CD4-positive, alpha-beta T cell treated with Interleukin-15 for 4 hours (primary cell): ENCODE results near the gene ATAD1.
A peak's percentile ranks its signal among the peaks of the same experiment; 100 is the strongest.
"Not testable (repeated sequence)": the region's sequence is repeated elsewhere in the genome, so short reads cannot be mapped to it uniquely, and the experiment has no call there.

Experiments
- DNase-seq: peaks from one replicate; pipeline ENCODE4 v3.0.0-alpha.2; 2020; ENCODE audit warnings: low spot score

ATAD1 gene, protein sequence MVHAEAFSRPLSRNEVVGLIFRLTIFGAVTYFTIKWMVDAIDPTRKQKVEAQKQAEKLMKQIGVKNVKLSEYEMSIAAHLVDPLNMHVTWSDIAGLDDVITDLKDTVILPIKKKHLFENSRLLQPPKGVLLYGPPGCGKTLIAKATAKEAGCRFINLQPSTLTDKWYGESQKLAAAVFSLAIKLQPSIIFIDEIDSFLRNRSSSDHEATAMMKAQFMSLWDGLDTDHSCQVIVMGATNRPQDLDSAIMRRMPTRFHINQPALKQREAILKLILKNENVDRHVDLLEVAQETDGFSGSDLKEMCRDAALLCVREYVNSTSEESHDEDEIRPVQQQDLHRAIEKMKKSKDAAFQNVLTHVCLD

DNA sequence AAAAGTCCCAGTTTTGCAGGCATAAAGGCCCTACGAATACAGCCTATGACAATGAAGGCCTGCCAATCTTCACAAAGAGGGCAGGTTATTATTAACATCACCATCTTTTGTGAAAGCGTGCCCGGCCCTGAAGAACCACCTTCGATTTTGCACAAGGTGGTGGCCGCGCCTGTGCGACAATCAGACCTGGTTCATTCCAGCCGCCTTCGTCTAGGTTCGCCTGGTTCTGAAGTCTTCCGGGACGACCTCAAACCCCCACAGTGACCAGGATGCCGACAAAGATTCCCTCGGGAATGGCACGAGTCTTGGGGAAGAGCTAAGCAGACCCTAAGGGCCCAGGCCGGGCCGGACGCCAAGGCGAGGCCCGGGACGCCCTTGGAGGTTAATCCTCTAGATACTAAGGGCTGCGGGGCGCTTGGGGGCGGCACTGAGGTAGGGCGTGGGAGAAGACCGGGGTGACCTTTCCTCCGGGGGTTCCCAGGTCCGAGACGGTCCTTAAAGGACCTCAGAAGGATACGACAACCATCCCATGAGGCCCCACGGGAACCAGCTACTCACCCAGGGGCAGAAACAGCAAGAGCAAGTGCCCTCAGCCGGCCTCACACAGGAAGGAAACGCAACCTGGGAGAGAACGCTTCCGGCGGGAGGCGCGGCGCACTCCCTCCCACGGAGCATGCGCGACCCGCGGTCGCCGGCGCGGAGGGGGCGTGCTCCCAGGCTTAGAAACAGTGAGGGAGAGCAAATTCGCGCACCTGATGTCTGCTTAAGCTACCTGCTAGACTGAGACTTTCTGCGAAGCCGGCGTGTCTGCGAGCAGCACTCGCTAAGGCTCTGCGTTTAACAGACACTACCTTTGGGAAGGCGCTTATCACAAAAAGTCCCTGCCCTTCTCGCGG lies at the start of gene ATAD1:
TSS of gene ATAD1 (minus strand) at position 618 of the 896 bp plus-strand sequence. CDS start 3,627 bp downstream, outside the sequence.
- peak; percentile 88 for DNase-seq

DNA sequence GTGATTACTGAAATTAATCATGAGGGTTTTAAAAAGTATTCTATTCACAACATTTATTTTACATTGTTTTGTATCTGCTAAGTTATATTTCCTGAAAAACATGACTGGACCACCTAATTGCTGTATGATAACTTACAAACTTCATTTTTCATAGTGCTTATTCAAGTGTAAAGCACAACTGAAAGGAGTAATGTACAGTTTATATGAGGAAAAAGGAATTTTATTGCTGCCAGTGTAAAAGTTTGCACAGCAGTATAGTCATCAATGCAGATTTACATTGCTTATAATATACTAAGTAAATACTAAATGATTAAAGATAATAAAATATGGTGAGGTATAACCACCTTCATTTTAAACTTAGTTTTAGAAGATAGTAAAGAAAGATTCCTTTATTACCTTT lies 49.4 kb upstream of the ATAD1 start:
- DNase-seq = no peak

DNA sequence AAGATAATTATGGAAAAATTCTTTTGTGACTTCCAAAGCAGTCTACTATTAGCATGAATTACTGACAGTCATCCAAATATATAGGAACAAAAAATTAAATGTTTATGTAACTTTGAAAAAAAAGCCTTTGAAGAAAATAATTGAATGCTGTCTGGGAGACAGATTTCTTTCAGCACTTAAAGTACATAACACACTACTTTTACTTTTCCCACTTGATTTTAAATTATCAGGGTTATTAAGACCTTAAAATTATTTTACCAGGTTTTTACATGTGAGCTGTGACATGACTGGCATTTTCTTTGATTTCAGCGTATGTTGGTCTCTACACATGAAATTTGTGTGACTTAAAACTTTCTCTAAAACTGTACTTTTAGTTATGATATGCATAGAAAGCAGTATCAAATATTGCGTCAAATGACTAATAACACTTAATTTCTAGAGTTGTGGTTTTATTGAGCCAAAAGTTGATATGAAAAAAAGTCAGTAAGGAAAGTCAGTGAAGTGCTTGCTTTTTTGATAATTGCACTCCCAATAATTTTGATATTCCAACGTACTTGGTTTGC lies 48.5 kb upstream of the ATAD1 start:
- DNase-seq = no peak

DNA sequence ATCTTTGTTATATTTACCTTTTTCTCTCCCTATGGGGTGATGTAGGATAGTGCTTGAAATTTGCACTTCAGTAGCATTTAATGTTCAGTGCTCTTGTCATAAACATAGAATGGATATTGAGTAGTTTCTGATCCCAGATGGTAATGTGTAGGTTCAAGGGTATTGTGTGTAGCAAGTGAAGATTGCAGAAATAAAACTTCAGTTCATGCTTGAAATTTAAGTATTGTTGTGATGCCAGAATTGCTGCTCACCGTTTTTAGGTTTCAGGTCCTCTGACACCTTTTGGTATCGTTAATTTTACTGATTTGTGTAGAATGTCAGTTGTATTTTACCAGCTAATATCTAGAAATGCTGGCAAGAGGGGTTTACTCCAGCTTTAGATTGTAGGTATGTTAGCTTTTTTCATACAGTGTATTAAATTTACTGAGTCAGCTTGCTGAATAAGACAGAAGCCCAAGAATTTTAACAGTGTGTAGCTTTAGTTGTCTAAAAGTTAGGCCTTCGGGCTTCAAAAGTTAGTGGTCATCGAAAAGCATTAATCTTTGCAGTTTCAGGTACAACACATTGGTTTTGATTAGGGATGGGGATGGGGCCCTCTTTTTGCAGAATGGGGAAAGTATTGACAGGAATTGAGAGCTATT lies 47.3 kb upstream of the ATAD1 start:
- no peak for DNase-seq

DNA sequence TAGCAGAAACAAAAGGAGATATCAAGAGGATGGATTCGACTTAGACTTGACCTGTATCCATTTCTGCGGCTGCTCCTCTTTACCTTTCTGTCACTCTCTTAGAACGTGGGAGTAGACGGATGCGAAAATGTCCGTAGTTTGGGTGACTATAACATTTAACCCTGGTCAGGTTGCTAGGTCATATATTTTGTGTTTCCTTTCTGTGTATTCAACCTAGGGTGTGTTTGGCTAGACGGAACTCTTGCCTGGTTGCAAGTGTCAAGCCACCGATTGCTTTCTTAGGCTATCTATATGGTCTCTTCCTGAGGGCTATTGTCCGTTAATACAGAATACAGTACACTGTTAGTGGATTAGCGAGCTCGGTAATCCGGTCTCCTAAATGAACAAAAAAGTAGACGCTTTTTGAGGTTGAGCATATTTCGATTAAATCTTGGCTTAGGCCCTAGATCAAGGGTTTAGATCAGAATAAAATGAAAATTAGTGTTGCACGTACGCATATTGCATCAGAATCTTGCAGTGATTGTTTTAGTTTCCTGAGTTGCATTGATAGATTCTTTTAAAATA lies 46.6 kb upstream of the ATAD1 start:
- DNase-seq = no peak

DNA sequence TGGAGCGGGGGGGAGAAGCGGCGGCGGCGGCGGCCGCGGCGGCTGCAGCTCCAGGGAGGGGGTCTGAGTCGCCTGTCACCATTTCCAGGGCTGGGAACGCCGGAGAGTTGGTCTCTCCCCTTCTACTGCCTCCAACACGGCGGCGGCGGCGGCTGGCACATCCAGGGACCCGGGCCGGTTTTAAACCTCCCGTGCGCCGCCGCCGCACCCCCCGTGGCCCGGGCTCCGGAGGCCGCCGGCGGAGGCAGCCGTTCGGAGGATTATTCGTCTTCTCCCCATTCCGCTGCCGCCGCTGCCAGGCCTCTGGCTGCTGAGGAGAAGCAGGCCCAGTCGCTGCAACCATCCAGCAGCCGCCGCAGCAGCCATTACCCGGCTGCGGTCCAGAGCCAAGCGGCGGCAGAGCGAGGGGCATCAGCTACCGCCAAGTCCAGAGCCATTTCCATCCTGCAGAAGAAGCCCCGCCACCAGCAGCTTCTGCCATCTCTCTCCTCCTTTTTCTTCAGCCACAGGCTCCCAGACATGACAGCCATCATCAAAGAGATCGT lies 46.0 kb upstream of the ATAD1 start:
- DNase-seq = not testable (repeated sequence)

DNA sequence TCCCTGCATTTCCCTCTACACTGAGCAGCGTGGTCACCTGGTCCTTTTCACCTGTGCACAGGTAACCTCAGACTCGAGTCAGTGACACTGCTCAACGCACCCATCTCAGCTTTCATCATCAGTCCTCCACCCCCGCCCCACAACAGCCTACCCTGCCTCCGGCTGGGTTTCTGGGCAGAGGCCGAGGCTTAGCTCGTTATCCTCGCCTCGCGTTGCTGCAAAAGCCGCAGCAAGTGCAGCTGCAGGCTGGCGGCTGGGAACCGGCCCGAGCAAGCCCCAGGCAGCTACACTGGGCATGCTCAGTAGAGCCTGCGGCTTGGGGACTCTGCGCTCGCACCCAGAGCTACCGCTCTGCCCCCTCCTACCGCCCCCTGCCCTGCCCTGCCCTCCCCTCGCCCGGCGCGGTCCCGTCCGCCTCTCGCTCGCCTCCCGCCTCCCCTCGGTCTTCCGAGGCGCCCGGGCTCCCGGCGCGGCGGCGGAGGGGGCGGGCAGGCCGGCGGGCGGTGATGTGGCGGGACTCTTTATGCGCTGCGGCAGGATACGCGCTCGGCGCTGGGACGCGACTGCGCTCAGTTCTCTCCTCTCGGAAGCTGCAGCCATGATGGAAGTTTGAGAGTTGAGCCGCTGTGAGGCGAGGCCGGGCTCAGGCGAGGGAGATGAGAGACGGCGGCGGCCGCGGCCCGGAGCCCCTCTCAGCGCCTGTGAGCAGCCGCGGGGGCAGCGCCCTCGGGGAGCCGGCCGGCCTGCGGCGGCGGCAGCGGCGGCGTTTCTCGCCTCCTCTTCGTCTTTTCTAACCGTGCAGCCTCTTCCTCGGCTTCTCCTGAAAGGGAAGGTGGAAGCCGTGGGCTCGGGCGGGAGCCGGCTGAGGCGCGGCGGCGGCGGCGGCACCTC lies 45.3 kb upstream of the ATAD1 start, which contains the start of the genes KLLN and PTEN:
TSS of gene KLLN (minus strand) at position 481 of the 891 bp plus-strand sequence. CDS start 1,046 bp downstream, outside the sequence.
TSS of gene PTEN (plus strand) at position 573 of the 891 bp plus-strand sequence. CDS start 845 bp downstream, outside the sequence.
- DNase-seq = peak; percentile 82

DNA sequence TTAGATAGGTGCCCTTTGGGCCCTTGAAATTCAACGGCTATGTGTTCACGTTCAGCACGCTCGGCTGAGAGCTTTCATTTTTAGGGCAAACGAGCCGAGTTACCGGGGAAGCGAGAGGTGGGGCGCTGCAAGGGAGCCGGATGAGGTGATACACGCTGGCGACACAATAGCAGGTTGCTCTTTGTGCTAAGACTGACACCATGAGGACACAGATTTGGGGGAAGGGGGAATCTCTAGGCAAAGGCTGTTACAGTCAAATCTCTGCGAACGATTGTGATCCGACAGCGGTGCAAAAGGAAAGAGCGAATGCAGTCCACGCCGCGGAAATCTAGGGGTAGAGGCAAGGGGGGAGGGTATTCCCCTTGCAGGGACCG lies 44.6 kb upstream of the ATAD1 start:
- peak; percentile 75 for DNase-seq

DNA sequence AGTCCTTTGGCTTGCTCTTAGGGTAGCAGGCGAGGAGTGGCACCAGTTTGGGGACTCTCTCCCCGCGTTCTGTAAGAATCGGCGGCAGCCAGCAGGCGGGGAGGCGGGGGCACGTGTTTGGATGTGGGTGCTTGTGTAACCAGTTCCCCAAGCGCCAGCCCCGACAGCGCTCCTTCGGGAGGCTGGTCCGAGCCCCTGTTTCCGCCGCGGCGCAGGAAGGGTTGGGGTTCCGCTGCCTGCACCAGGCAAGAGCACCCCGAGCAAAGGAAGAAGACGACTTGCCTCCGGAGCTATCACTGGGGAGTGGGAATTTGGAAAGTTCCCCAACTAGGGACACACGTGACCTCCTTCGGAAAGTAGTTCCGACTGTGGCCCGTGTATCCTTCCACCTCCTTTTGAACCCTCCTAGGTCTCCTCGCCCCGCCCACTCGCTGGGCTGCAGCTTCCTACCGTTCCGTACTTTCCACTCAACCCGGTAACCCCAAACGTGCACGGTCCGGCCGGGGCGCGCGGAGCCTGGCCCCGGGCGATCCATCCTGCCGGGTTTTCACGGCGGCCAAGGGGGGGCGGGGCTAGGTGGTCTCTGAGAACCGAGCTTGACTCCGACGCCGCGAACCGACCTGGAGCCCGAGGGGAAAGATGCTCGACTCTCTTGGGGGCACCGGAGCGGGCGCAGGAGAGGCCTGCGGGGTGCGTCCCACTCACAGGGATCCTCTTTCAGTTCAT lies 44.1 kb upstream of the ATAD1 start:
- peak; percentile 96 for DNase-seq

DNA sequence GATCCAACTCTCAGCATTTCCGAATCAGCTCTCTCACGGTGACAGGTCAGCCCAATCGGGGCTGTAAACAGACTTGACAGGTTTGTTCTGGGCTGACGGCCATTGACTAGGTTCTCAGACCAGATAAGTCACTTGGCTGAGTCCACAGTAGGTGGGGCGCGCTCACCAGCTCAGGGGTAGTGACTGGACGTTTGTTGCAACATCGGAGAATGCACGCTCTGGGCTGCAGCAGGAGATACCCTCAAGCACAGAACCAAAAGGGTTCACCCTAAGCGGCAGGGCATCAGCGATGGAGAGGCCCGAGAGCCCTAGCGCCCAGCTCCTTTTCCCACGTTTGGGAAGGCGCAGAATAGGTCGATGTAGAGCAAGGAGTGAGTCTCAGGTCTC lies 43.5 kb upstream of the ATAD1 start:
- DNase-seq = no peak

DNA sequence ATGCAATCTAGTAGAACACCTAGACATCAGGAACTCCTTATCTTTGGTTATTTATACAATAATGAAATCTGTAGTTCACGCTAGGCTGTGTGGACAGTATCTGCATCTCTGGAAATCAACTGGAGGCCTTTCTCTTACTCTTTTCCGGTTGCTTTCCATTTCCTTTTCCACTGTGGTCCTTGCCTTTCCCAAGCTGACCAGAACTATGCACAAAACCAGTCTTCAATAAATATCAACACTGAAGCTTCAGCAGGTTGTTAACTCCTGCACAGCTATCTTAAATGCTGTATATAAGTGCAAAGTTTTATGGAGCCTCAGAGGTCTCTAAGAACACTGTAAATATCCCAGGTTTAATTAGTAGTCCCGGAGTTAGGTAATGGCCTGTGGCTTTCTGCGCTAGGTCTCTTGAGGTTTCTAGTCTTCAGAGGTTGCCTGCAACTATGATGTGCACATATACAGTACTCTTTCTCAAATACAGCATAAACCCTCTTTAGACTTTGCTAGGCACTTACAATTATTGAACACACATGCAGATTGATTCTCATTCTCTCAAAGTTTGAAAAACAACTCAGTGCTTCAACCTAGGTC lies 42.9 kb upstream of the ATAD1 start:
- DNase-seq = no peak

DNA sequence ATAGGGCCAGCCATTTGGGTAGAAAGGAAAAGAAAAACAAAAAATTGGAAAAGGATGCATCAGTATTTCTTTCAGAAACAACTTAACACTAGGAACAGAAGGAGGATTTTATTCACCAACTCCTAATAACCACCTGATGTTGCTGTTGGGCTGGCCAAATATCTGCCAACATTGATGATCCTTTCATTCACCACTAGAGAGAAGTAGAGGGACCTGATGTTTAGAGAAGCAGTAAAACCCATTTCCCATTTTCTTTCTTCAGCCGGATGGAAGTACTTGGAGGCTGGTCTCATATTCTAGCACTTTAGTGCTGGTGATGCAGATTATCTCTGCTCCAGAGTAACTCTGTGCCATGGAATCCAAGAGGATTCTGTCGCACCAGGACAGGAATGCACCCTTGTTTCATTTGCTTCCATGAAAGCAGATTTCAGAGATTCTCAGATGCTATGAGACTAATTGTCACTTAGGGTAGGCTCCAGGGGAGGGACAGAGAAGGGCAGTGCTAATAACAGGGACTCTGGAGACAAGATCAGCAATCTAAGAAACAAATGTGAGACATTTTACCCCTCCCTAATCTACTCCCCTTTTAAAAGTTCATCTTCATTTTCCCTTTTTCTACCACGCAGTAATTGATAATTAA lies 42.2 kb upstream of the ATAD1 start:
- DNase-seq = peak; percentile 64

DNA sequence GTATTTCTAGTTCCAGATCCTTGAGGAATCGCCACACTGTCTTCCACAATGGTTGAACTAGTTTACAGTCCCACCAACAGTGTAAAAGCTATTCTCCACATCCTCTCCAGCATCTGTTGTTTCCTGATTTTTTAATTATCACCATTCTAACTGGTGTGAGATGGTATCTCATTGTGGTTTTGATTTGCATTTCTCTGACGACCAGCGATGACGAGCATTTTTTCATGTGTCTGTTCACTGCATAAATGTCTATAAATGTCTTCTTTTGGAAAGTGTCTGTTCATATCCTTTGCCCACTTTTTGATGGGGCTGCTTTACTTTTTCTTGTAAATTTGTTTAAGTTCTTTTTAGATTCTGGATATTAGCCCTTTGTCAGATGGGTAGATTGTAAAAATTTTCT lies 37.6 kb upstream of the ATAD1 start:
- not testable (repeated sequence) for DNase-seq

DNA sequence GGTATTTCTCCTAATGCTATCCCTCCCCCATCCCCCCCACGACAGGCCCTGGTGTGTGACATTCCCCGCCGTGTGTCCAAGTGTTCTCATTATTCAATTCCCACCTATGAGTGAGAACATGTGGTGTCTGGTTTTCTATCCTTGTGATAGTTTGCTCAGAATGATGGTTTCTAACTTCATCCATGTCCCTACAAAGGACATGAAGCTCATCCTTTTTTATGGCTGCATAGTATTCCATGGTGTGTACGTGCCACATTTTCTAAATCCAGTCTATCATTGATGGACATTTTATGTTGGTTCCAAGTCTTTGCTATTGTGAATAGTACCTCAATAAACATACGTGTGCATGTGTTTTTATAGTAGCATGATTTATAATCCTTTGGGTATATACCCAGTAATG lies 37.2 kb upstream of the ATAD1 start:
- not testable (repeated sequence) for DNase-seq

DNA sequence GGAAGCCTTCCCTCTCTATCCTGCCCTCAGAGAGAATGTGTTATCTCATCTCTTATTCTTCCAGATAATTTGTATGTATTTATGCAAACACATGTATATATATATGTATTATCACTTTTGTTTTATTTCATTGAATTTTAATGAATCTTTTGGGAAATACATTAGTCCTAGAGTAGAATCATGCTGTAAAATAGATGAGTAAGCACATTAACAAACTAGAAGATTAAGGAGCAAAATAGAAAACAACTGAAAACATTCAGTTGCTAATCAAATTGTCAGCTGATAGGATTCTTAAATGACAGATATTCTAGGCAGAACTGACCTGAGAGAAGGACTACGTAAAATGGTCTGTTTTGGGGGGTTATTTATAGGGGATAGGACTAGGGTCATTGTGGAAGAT lies 34.1 kb upstream of the ATAD1 start:
- DNase-seq = no peak

DNA sequence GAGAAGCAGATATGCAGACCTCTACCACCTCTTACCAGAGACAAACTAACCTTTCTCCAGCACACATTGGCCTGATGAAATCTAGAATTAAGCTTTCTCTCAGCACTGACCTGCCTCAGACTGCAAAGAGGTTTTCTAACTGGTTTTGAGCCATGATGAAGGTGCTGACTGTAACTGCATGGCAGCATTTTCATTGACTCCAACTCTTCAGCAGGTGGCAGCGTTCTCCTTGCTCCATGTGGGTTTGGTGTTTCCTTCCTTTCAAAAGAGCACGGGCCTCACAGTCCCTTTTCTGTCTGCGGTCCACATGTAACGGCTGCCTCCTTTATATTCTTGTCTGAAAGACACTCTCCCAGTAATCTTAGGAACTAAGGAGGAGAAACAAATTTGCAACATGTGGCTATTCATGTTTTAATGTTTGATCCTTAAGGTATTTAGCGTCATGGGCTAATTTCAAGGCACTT lies 32.7 kb upstream of the ATAD1 start:
- peak; percentile 48 for DNase-seq

DNA sequence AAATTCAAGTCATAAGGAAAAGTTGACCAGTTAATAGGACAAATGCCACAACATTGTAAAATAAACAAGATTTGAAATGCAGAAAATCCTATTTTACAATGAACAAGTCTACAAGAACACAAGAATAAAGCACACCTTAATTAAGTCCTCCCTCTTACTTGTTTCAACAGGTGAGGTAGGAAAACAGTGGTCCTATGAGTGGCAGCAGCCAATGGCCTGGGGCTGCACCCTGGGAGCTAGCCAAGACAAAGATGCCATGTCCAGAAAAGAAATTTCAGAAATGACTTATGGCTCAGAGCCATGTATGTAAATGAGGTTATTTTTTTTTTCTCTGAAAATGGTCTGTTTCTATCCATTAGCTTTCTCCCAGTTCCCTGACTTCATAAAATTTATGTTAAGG lies 31.0 kb upstream of the ATAD1 start:
- no peak for DNase-seq

DNA sequence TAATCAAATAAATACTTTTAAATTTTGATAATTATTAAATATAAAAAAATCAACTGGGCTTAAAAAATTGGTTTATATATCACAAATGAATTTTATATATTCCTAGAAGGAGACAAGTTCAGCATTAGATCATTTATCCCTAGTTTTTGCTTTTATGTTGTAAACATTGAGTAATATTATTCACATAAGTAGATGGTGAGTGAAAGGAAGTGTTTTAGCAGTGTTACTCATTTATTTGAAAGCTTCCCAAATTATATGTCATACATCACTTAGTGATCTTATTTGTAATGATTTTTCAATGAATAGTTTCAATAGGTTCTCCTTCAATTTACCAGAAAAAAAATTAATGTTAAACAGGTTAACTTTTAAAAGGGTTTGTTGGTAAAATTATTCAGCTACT lies 29.5 kb upstream of the ATAD1 start:
- no peak for DNase-seq

DNA sequence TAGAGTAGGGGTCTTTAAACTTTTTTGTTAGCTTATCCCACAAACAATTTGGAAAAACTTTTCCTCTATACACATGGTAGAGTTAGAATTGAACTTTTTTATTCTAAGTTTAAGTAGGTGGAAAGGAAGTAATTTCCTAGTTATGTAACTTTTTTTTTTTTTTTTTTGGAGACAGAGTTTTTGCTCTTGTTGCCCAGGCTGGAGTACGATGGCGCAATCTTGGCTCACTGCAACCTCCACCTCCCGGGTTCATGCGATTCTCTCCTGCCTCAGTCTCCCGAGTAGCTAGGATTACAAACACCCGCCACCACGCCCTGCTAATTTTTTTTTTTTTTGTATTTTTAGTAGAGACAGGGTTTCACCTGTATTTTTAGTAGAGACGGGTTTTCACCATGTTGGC lies 28.7 kb upstream of the ATAD1 start:
- not testable (repeated sequence) for DNase-seq
